Adrenal gland (tissue), 12 donors: Measurements from ENCODE around the gene DENND6B. TPM values are rescaled to one million over a fixed set of nuclear protein-coding genes. Genes with fewer than 3 reads are reported as not detected.

Source experiments
- DNase-seq, 7 donors: peaks; one replicate each; pipeline ENCODE4 v3.0.0-alpha.2; 2019 to 2020
- H3K27ac ChIP-seq, 5 donors: fragments of 200-600 bp; sonication (generic) in 4 of 5; 1 replicate in 3 of 5; 2 replicates in 2 of 5; pipeline versions ENCODE4 v1.5.1 to v1.8.0; 2016 to 2020; ENCODE audit warnings: mild to moderate bottlenecking in 1 of 5
- H3K27me3 ChIP-seq: fragments of 200-600 bp; 2 replicates; pipeline ENCODE4 v1.8.0; 2021
- H3K36me3 ChIP-seq, 2 donors: fragments of 200-600 bp; replicated peaks in 1 of 2; 1 replicate in 1 of 2; 2 replicates in 1 of 2; pipeline versions ENCODE4 v1.5.1 to v1.8.0; 2018 to 2022
- H3K4me1 ChIP-seq, 2 donors: fragments of 200-600 bp; replicated peaks in 1 of 2; 1 replicate in 1 of 2; 2 replicates in 1 of 2; pipeline versions ENCODE4 v1.5.1 to v1.8.0; 2018 to 2021
- H3K4me3 ChIP-seq, 4 donors: fragments of 200-600 bp; sonication (generic) in 3 of 4; one replicate each; pipeline ENCODE4 v1.5.1; 2016 to 2018
- H3K9me3 ChIP-seq, 3 donors: fragments of 200-600 bp; sonication (generic) in 1 of 3; replicated peaks in 1 of 3; 1 replicate in 2 of 3; 2 replicates in 1 of 3; pipeline versions ENCODE4 v1.5.1 to v1.8.0; 2016 to 2021
- POLR2A ChIP-seq, 2 donors: fragments of 450-650 bp; IDR thresholded peaks; one replicate each; pipeline ENCODE4 v1.6.1; 2017; ENCODE audit warnings: antibody characterized with exemption in 2 of 2, mild to moderate bottlenecking in 2 of 2, moderate library complexity in 1 of 2
- WGBS, 4 donors: extraction: QIAGEN DNeasy Blood & Tissue Kit in 2 of 4; methylation state at CpG; one replicate each; pipeline versions ENCODE4 v1.1.5 to v1.1.7; 2013 to 2017; 5-methylcytosine and 5-hydroxymethylcytosine counted together
- intact Hi-C, 2 donors: fragments of 100-400 bp; cut with DNase I; formaldehyde crosslinking; loops; one replicate each; pipeline versions ENCODE4 v1.14.1 to v1.15.0; 2022 to 2023
- polyA plus RNA-seq, 3 donors: library from polyadenylated mRNA; stranded (reverse); fragments of 200-250 nt in 2 of 3; fragments of 350-450 nt in 1 of 3; fragmentation: Illumina TruSeq in 1 of 3; extraction: RNeasy Lipid Tissue Mini Kit (QIAGEN cat#74804) in 1 of 3; gene quantifications; one replicate each; pipeline ENCODE4 v1.2.3, GENCODE V29; 2013 to 2014
- total RNA-seq, 9 donors: library from RNA; depleted of rRNA in 4 of 9; stranded (reverse); fragments of >200 nt in 4 of 9; fragments of 120-200 nt in 1 of 9; fragmentation: NEBNext Ultra II Directional in 1 of 9; extraction: Animal tissue kit (Norgen Biotek cat#: 25700) in 1 of 9; gene quantifications; one replicate each; pipeline versions ENCODE4 v1.1.0 to v1.2.4, GENCODE V29; 2013 to 2023
- TF ChIP-seq, protein P1 (sequence below), 6 experiments: fragments of 450-650 bp in 4 of 6; fragments of 200-600 bp in 2 of 6; sonication (generic) in 1 of 6; IDR thresholded peaks; 1 replicate in 5 of 6; 2 replicates in 1 of 6; pipeline versions ENCODE4 v1.5.1 to v1.8.0; 2016 to 2021; ENCODE audit warnings: antibody characterized with exemption in 6 of 6, mild to moderate bottlenecking in 2 of 6, moderate library complexity in 1 of 6
- donor health status: healthy with polysubstance abuse.
- donor health status: Bipolar disorder and iron deficiency.
- donor health status: DM: yes; HTN: yes; CAD: no.
- donor health status: DM: no; HTN: no; CAD: no.
- donor health status: DM: no; HTN: no; CAD: no.
- donor health status: DM: yes; HTN: yes; CAD: no.

Gene DENND6B
- total and polyA plus RNA-seq, 12 donors, result 1.8 to 32.7 (median 8.9) TPM

- peaks cover 10 to 11% of the 10 kb centered on the region in 2 donors for H3K4me1 ChIP-seq
- no peak overlapping the region for H3K4me3 ChIP-seq
- no peak for TF ChIP-seq POLR2A (IDR thresholded peaks at IDR 0.05)
- TF ChIP-seq, protein P1, sequence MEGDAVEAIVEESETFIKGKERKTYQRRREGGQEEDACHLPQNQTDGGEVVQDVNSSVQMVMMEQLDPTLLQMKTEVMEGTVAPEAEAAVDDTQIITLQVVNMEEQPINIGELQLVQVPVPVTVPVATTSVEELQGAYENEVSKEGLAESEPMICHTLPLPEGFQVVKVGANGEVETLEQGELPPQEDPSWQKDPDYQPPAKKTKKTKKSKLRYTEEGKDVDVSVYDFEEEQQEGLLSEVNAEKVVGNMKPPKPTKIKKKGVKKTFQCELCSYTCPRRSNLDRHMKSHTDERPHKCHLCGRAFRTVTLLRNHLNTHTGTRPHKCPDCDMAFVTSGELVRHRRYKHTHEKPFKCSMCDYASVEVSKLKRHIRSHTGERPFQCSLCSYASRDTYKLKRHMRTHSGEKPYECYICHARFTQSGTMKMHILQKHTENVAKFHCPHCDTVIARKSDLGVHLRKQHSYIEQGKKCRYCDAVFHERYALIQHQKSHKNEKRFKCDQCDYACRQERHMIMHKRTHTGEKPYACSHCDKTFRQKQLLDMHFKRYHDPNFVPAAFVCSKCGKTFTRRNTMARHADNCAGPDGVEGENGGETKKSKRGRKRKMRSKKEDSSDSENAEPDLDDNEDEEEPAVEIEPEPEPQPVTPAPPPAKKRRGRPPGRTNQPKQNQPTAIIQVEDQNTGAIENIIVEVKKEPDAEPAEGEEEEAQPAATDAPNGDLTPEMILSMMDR (IDR thresholded peaks at IDR 0.05), result no peak
- DNase-seq, result no peak
- no peaks in the 10 kb centered on the region for H3K27me3 ChIP-seq
- H3K9me3 ChIP-seq, result no peaks in the 10 kb centered on the region
- no peak overlapping the region for H3K27ac ChIP-seq
- intact Hi-C loops, result no loop called here
- WGBS, 4 donors, result 92 to 96% (median 95%) methylated on average over 6 to 30 of the region's 30 CpGs; no CpG with 5 or more reads in 1 of the 4 donors
- H3K36me3 ChIP-seq, result peaks cover 0 to 93% of the 10 kb centered on the region in 2 donors
Observed at GRCh38 chr22:50283821-50284220, 43.0 kb downstream of the DENND6B start.

GRCh38 chr22:50282361-50283155 lies 44.3 kb downstream of the DENND6B start:
- TF ChIP-seq, protein P1 (IDR thresholded peaks at IDR 0.05), result no peak
- TF ChIP-seq POLR2A (IDR thresholded peaks at IDR 0.05), result peak in 1 of 2 donors; percentile 13
- no peak overlapping the region for H3K4me3 ChIP-seq
- 58 to 92% (median 60%) methylated on average over 7 to 45 of the region's 45 CpGs for WGBS, 4 donors
- peak in 6 of 7 donors; percentile 87 to 92 (median 90) for DNase-seq
- H3K27ac ChIP-seq, result peak overlapping the region in 4 of 5 donors; percentile 54 to 86 (median 67)
- H3K36me3 ChIP-seq, result peaks cover 0 to 93% of the 10 kb centered on the region in 2 donors
- no peaks in the 10 kb centered on the region for H3K9me3 ChIP-seq
- H3K27me3 ChIP-seq, result no peaks in the 10 kb centered on the region
- peaks cover 10 to 11% of the 10 kb centered on the region in 2 donors for H3K4me1 ChIP-seq
- intact Hi-C loops, result no loop called here

GRCh38 chr22:50281957-50282356 lies 44.9 kb downstream of the DENND6B start:
- no peaks in the 10 kb centered on the region for H3K27me3 ChIP-seq
- intact Hi-C loops, result no loop called here
- peaks cover 0 to 93% of the 10 kb centered on the region in 2 donors for H3K36me3 ChIP-seq
- peaks cover 10 to 11% of the 10 kb centered on the region in 2 donors for H3K4me1 ChIP-seq
- H3K9me3 ChIP-seq, result no peaks in the 10 kb centered on the region
- H3K4me3 ChIP-seq, result no peak overlapping the region
- TF ChIP-seq, protein P1 (IDR thresholded peaks at IDR 0.05), result peak in 4 of 6 experiments; percentile 39 to 59 (median 48)
- no peak for TF ChIP-seq POLR2A (IDR thresholded peaks at IDR 0.05)
- DNase-seq, result peak; percentile 75 to 92 (median 91)
- H3K27ac ChIP-seq, result peak overlapping the region in 4 of 5 donors; percentile 54 to 86 (median 65)
- 30 to 69% (median 54%) methylated on average over 4 to 25 of the region's 25 CpGs for WGBS, 4 donors

DNA sequence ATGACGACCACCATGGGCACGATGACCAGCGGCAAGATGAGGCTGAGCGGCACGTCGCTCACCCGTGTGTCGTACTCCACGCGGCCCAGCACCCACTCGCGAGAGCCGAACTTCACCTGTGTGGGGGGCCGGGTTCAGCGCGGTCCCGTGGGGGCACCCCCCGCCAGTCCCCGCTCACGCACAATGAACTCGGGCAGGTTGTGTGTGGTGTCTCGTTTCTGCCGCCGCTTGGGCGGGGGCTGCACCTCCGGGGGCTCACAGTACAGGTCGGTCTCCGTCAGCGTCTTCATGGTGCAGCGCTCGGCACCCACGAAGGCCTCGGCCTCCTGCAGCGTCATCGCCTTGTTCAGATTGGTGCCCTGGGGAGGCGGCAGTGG lies 45.4 kb downstream of the DENND6B start:
- H3K27ac ChIP-seq, result peak overlapping the region in 4 of 5 donors; percentile 22 to 86 (median 60)
- 92 to 98% (median 93%) methylated on average over 13 to 36 of the region's 36 CpGs for WGBS, 4 donors

More for the DNA sequence above, 45.4 kb downstream of the DENND6B start:
- TF ChIP-seq, protein P1 (IDR thresholded peaks at IDR 0.05), result no peak
- TF ChIP-seq POLR2A (IDR thresholded peaks at IDR 0.05), result no peak
- H3K27me3 ChIP-seq, result no peaks in the 10 kb centered on the region
- intact Hi-C loops, result no loop called here
- H3K36me3 ChIP-seq, result peaks cover 0 to 93% of the 10 kb centered on the region in 2 donors
- no peaks in the 10 kb centered on the region for H3K9me3 ChIP-seq
- no peak overlapping the region for H3K4me3 ChIP-seq
- DNase-seq, result no peak
- peaks cover 10 to 11% of the 10 kb centered on the region in 2 donors for H3K4me1 ChIP-seq
